Measurements from ENCODE around the gene C6orf141. TPM values are rescaled to one million over a fixed set of nuclear protein-coding genes. Genes with fewer than 3 reads are reported as not detected.
"Not testable (repeated sequence)": the region's sequence is repeated elsewhere in the genome, so short reads cannot be mapped to it uniquely, and the experiment has no call there.

C6orf141 gene
- total and polyA plus RNA-seq, 7 donors: 0.28 to 1.5 (median 0.66) TPM; not detected in 1

- intact Hi-C loops (cut with DNase I): loop anchor here in 1 of 2 donors (5.0 kb wide), 1 partner anchor 1606 kb away; no protein-coding TSS in a partner anchor
- no peak for TF ChIP-seq CTCF (IDR thresholded peaks at IDR 0.05)
- Histone ChIP-seq H3K4me1 (no peaks in the 10 kb centered on the region), H3K27me3 (ENCODE audit: insufficient read depth in 3 of 3, low read length in 2 of 3) (no peaks in the 10 kb centered on the region), H3K27ac (peak overlapping the region; percentile 48), H3K4me3 (no peak overlapping the region), H3K36me3 (ENCODE audit: insufficient read depth in 1 of 2, low read depth in 1 of 2) (no peaks in the 10 kb centered on the region), H3K9me3 (no peaks in the 10 kb centered on the region)
- 66 to 74% (median 69%) methylated on average over 10 of the region's 10 CpGs for WGBS, 3 donors
- no peak for DNase-seq
- no peak for ATAC-seq
Measured at GRCh38 chr6:49565855-49566254, 15.4 kb downstream of the C6orf141 start.

GRCh38 chr6:49570474-49571079 lies 20.1 kb downstream of the C6orf141 start:
- H3K4me1 ChIP-seq: no peaks in the 10 kb centered on the region
- H3K27ac ChIP-seq: no peak overlapping the region
- intact Hi-C loops (cut with DNase I): loop anchor here in 1 of 2 donors (5.0 kb wide), 1 partner anchor 38 kb away; no protein-coding TSS in a partner anchor
- WGBS, 3 donors: 22 to 26% (median 23%) methylated on average over 6 of the region's 6 CpGs
- TF ChIP-seq CTCF (IDR thresholded peaks at IDR 0.05): no peak
- H3K27me3 ChIP-seq (ENCODE audit: insufficient read depth in 3 of 3, low read length in 2 of 3): no peaks in the 10 kb centered on the region
- no peak overlapping the region for H3K4me3 ChIP-seq
- H3K9me3 ChIP-seq: no peaks in the 10 kb centered on the region
- no peak for DNase-seq
- ATAC-seq: no peak
- H3K36me3 ChIP-seq (ENCODE audit: insufficient read depth in 1 of 2, low read depth in 1 of 2): no peaks in the 10 kb centered on the region

GRCh38 chr6:49576618-49577017 lies 26.1 kb downstream of the C6orf141 start:
- intact Hi-C loops (cut with DNase I): no loop called here
- Histone ChIP-seq H3K4me3 (no peak overlapping the region), H3K27me3 (ENCODE audit: insufficient read depth in 3 of 3, low read length in 2 of 3) (no peaks in the 10 kb centered on the region), H3K9me3 (no peaks in the 10 kb centered on the region), H3K36me3 (ENCODE audit: insufficient read depth in 1 of 2, low read depth in 1 of 2) (no peaks in the 10 kb centered on the region), H3K4me1 (no peaks in the 10 kb centered on the region), H3K27ac (no peak overlapping the region)
- TF ChIP-seq CTCF (IDR thresholded peaks at IDR 0.05): no peak
- ATAC-seq (no peak), DNase-seq (no peak)
- WGBS, 3 donors: 83 to 98% (median 91%) methylated on average over 1 of the region's 1 CpG

DNA sequence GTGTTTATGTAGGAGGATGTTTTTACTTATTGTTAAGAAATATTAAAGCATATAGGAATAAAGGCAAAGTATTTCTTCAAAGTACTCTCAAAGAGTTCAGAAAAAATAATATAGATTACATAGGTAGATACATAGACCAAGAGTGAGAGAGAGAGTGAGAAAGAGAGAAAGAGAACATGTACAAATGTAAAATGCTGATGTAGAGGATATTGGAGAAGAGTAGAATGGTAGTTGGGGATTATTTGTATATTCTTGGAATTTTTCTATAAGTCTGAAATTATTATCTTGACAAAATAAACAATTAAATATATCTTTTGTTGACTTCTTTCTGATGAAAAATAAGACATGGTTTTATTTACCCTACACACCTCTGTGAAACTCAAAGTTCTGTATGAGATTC lies 29.2 kb downstream of the C6orf141 start:
- Histone ChIP-seq H3K9me3 (no peaks in the 10 kb centered on the region), H3K27ac (no peak overlapping the region), H3K4me1 (no peaks in the 10 kb centered on the region), H3K4me3 (no peak overlapping the region), H3K27me3 (ENCODE audit: insufficient read depth in 3 of 3, low read length in 2 of 3) (no peaks in the 10 kb centered on the region), H3K36me3 (ENCODE audit: insufficient read depth in 1 of 2, low read depth in 1 of 2) (no peaks in the 10 kb centered on the region)
- ATAC-seq (no peak), DNase-seq (no peak)
- no peak for TF ChIP-seq CTCF (IDR thresholded peaks at IDR 0.05)
- intact Hi-C loops (cut with DNase I): no loop called here

GRCh38 chr6:49582529-49582928 lies 32.1 kb downstream of the C6orf141 start:
- H3K36me3 ChIP-seq (ENCODE audit: insufficient read depth in 1 of 2, low read depth in 1 of 2): no peaks in the 10 kb centered on the region
- H3K9me3 ChIP-seq: no peaks in the 10 kb centered on the region
- H3K4me3 ChIP-seq: no peak overlapping the region
- TF ChIP-seq CTCF (IDR thresholded peaks at IDR 0.05): no peak
- 71 to 79% (median 78%) methylated on average over 1 of the region's 1 CpG for WGBS, 3 donors
- no peaks in the 10 kb centered on the region for H3K4me1 ChIP-seq
- H3K27me3 ChIP-seq (ENCODE audit: insufficient read depth in 3 of 3, low read length in 2 of 3): no peaks in the 10 kb centered on the region
- intact Hi-C loops (cut with DNase I): no loop called here
- DNase-seq (no peak), ATAC-seq (no peak)
- no peak overlapping the region for H3K27ac ChIP-seq

- H3K36me3 ChIP-seq (ENCODE audit: insufficient read depth in 1 of 2, low read depth in 1 of 2); DNase-seq; H3K4me1 ChIP-seq; H3K27me3 ChIP-seq (ENCODE audit: insufficient read depth in 3 of 3, low read length in 2 of 3); intact Hi-C loops (cut with DNase I); H3K9me3 ChIP-seq; ATAC-seq; H3K4me3 ChIP-seq; H3K27ac ChIP-seq: not testable (repeated sequence)
- WGBS, 3 donors: 87 to 93% (median 90%) methylated on average over 5 of the region's 5 CpGs
Measured at GRCh38 chr6:49587262-49587661, 36.8 kb downstream of the C6orf141 start.

All from psoas muscle (tissue), 8 donors.